Mesodermal cell (in vitro differentiated cells): ENCODE data around the gene ANKRD29.
"Not testable (repeated sequence)": the region's sequence is repeated elsewhere in the genome, so short reads cannot be mapped to it uniquely, and the experiment has no call there.

Experiments
- H3K27ac ChIP-seq: 2 replicates; pipeline ENCODE4 v1.7.0; 2013; ENCODE audit warnings: mild to moderate bottlenecking, low read depth, low read length, moderate library complexity; ENCODE audit not compliant: severe bottlenecking
- H3K36me3 ChIP-seq: 2 replicates; pipeline ENCODE4 v1.7.1; 2013; ENCODE audit warnings: mild to moderate bottlenecking, low read length, moderate library complexity; ENCODE audit not compliant: control insufficient read depth, insufficient read depth
- H3K4me1 ChIP-seq: one replicate; pipeline ENCODE4 v1.7.1; 2013; ENCODE audit warnings: mild to moderate bottlenecking, low read length; ENCODE audit not compliant: insufficient read depth, control insufficient read depth, poor library complexity, severe bottlenecking
- H3K4me3 ChIP-seq: 2 replicates; pipeline ENCODE4 v1.7.0; 2013; ENCODE audit warnings: low read length, control low read depth, mild to moderate bottlenecking; ENCODE audit not compliant: insufficient read depth, poor library complexity, severe bottlenecking; ENCODE audit errors: extremely low read depth
- H3K9me3 ChIP-seq: 2 replicates; pipeline ENCODE4 v1.7.1; 2013; ENCODE audit warnings: mild to moderate bottlenecking, low read length, moderate library complexity; ENCODE audit not compliant: control insufficient read depth
- WGBS, 2 experiments: methylation state at CpG; one replicate each; pipeline ENCODE4 v1.1.5; 2013; ENCODE audit warnings: missing lambda C conversion rate in 2 of 2; ENCODE audit not compliant: insufficient coverage in 2 of 2; 5-methylcytosine and 5-hydroxymethylcytosine counted together

ANKRD29 gene

DNA sequence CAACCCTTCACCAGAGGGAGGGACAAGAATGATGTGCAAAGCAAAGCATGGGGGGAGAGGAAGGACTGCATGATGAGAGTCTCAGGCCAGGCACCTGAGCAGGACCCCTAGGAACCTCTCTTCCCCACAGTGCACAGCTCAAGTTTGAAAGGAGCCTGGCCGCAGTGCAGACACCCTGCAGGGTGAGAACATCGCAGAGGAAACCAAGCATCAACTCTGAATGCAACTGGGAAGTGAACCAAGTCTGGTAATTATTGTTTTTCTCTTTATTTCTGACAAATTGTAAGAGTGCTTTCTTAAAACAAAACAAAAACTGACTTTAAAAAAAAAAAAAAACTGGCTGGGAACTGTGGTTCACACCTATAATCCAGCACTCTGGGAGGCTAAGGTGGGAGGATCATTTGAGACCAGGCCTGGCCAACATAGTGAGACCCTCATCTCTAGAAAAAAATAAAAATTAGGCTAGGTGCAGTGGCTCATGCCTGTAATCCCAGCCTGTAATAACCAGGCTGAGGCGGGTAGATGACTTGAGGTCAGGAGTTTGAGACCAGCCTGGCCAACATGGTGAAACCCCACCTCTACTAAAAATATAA, 91.7 kb downstream of the ANKRD29 start:
- peaks cover 77% of the 10 kb centered on the region for H3K36me3 ChIP-seq
- H3K9me3 ChIP-seq = no peaks in the 10 kb centered on the region
- H3K27ac ChIP-seq = no peak overlapping the region
- peaks cover 8% of the 10 kb centered on the region for H3K4me1 ChIP-seq
- no peak overlapping the region for H3K4me3 ChIP-seq
- WGBS, 2 experiments = no CpG with 5 or more reads among the region's 3 CpGs

DNA sequence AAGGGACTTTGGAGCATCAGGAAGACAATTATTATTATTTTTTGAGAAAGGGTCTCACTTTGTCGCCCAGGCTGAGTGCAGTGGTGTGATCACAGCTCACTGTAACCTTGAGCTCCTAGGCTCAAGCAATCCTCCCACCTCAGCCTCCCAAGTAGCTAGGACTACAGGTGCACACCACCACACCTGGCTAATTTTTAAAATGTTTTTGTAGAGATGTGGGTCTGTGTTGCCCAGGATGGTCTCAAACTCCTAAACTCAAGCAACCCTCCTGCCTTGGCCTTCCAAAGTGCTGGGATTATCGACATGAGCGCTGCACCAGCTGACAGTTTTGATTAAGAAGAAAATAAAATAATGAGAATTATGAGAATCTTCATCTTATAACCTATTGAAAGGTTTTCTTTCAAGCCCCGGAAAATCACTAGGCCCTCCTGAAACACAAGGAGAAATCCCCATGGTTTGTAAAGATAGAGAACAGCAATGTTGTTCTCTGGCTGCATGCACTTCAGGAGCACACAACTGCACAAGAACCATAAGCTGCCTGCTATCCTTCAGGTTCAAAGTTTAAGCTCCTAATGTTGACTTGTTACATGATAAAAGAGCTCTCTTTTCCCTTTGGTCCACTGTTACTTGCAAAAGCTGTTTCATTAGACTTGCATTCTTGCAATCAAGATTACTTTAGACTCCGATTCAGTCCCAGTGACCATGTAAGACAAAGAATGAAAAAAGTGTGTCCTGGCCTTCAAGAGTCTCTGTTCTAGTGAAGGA, 93.2 kb downstream of the ANKRD29 start:
- Histone ChIP-seq H3K4me1 (no peaks in the 10 kb centered on the region), H3K36me3 (peaks cover 84% of the 10 kb centered on the region), H3K9me3 (no peaks in the 10 kb centered on the region), H3K27ac (no peak overlapping the region), H3K4me3 (no peak overlapping the region)
- WGBS, 2 experiments = 83% methylated on average over 2 of the region's 5 CpGs; no CpG with 5 or more reads in 1 of the 2 experiments

DNA sequence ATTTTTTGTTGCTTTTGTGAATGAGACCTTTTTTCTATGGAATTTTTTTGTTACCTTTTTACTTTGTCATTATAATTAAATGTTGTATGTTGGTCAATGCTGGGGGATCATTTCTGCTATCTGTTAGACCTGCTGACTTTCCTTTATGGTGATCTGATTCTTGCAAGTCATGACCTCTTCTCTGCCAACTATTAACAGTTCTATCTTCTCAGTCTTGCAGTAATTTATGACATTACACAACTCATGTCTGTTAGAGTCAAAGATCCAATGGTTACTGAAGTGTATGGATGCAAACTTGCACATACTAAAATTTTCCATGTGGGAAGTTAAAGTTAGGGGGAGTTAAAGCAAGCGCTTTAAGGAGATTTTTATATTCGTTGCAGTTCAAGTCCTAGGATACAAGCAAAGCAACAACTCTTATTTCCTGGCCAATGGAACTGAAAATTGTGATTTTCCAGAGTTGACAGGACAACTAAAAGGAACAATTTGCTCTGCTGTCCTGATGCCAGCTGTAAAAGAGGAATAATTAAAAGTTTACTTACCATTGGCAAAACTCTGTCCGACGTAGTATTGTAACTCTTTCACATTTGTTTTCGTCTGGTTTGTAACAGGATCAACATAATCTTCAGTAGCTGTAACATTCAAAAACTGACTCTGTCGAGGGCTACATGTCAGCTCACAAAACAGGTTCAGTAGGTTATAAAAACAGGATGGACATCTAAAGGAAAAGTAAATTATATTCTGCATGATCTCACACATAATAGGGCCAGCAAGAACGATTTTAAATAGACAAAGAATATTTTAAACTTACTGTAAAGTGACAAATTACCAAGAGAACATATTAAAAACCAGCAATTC, 94.2 kb downstream of the ANKRD29 start:
- H3K9me3 ChIP-seq = no peaks in the 10 kb centered on the region
- WGBS, 2 experiments = 100% methylated on average over 5 of the region's 7 CpGs
- H3K27ac ChIP-seq = no peak overlapping the region

DNA sequence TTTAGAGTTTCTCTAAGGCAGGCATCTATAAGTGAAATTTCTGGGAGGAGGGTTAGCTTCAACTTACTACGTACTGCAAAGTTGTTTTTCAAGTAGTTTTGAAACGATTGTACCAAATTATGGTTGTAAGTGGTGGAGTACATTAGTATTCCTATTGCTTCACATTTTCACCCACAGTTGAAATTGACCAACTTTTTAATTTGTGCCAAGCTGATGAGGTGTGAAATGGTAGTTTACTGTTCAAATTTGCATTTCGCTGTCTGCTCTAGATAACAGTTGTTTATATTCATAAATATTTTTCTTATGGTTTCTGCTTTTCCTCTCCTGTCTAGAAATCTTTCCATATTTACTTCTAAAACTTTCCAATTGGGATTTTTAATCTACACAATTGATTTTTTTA, 95.0 kb downstream of the ANKRD29 start:
- WGBS, 2 experiments = no CpG with 5 or more reads among the region's 3 CpGs
- Histone ChIP-seq H3K36me3 (peaks cover 93% of the 10 kb centered on the region), H3K4me3 (no peak overlapping the region)

More for the DNA sequence above, 94.2 kb downstream of the ANKRD29 start:
- H3K4me1 ChIP-seq = no peaks in the 10 kb centered on the region
- no peak overlapping the region for H3K4me3 ChIP-seq
- H3K36me3 ChIP-seq = peaks cover 94% of the 10 kb centered on the region

DNA sequence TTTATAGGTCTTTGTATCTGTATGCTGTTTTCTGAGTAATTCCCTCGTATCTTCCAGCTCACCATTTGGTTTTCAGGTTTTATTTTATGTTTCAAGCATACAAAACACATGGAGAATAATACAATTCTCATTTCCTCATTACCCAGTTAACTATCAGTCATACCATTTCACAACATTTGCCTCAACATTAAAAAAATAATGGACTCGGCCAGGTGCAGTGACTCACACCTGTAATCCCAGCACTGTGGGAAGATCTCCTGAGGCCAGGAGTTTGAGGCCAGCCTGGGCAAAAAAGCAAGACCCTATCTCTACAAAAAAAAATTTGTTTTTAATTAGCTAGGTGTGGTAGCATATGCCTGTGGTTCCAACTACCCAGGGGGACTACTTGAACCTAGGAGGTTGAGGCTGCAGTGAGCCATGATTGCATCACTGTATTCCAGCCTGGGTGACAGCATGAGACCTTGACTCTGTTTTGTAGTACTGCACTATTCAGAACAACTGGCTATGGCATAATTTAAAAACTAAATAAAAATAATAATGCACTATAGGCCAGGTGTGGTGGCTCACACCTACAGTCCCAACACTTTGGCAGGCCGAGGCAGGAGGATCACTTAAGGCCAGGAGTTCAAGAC, 96.7 kb downstream of the ANKRD29 start:
- Histone ChIP-seq H3K36me3 (peaks cover 92% of the 10 kb centered on the region), H3K9me3 (no peaks in the 10 kb centered on the region), H3K4me1 (no peaks in the 10 kb centered on the region), H3K27ac (no peak overlapping the region), H3K4me3 (no peak overlapping the region)
- WGBS, 2 experiments = 100% methylated on average over 1 to 2 of the region's 3 CpGs

More for the DNA sequence above, 95.0 kb downstream of the ANKRD29 start:
- no peaks in the 10 kb centered on the region for H3K4me1 ChIP-seq
- no peak overlapping the region for H3K27ac ChIP-seq
- H3K9me3 ChIP-seq = no peaks in the 10 kb centered on the region

DNA sequence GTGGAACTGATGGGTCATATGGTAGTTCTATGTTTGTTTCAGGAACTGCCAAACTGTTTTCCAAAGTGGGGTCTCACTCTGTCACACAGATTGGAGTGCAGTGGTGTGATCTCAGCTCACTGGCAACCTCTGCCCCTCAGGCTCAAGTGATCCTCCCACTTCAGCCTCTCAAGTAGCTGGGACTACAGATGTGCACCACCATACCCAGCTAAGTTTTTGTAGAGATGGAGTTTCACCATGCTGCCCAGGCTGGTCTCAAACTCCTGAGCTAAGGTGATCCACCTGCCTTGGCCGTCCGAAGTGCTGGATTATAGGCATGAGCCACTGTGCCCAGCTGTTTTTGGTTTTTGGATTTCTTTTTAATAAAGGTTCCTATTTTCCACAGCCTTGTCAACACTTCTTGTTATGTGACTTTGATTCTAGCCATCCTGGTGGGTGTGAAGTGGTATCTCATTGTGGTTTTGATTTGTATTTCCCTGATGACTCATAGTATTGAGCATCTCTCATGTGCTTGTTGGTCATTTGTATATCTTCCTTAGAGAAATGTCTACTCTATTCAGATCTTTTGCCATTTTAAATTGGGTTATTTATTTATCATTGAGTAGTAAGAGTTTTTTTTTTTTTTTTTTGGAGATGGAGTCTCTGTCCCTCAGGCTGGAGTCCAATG, 99.2 kb downstream of the ANKRD29 start:
- no peak overlapping the region for H3K4me3 ChIP-seq
- 86% methylated on average over 2 of the region's 2 CpGs; no CpG with 5 or more reads in 1 of the 2 experiments for WGBS, 2 experiments
- no peaks in the 10 kb centered on the region for H3K9me3 ChIP-seq
- no peak overlapping the region for H3K27ac ChIP-seq
- H3K36me3 ChIP-seq = peaks cover 89% of the 10 kb centered on the region
- peaks cover under 1% of the 10 kb centered on the region for H3K4me1 ChIP-seq

DNA sequence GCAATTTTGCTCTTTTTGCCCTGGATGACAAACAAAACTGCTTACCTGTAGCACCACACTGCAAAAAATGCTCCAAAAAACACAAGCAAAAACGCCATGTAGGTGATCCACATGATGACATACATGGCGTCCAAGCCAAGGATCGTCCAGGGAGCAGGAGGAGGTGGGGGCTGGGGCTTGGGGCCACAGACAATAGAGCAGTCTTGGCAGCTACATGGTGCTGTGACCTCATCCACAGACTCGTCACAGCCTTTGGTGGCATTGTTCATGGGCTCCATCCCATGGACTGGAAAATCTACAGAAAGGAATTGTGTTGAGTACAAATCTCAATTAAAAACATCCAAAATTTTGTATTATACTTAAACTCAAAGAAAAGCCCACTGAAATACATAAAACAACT, 102.5 kb downstream of the ANKRD29 start:
- no peaks in the 10 kb centered on the region for H3K9me3 ChIP-seq
- H3K4me3 ChIP-seq = no peak overlapping the region
- H3K36me3 ChIP-seq = peaks cover 89% of the 10 kb centered on the region
- peaks cover 9% of the 10 kb centered on the region for H3K4me1 ChIP-seq
- no peak overlapping the region for H3K27ac ChIP-seq
- 86 to 100% methylated on average over 3 of the region's 4 CpGs for WGBS, 2 experiments

DNA sequence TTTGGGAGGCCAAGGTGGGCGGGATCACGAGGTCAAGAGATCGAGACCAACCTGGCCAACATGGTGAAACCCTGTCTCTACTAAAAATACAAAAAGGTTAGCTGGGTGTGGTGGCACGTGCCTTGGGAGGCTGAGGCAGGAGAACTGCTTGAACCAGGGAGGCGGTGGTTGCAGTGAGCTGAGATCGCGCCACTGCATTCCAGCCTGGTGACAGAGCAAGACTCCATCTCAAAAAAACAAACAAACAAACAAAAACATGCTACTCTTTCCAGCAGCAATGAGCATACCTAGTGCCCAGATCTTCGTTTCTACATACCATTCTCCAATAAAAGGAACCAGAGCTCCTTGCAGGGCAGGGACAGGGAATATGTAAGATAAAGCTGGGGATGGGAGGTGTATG, 105.2 kb downstream of the ANKRD29 start:
- H3K36me3 ChIP-seq = peaks cover 91% of the 10 kb centered on the region

DNA sequence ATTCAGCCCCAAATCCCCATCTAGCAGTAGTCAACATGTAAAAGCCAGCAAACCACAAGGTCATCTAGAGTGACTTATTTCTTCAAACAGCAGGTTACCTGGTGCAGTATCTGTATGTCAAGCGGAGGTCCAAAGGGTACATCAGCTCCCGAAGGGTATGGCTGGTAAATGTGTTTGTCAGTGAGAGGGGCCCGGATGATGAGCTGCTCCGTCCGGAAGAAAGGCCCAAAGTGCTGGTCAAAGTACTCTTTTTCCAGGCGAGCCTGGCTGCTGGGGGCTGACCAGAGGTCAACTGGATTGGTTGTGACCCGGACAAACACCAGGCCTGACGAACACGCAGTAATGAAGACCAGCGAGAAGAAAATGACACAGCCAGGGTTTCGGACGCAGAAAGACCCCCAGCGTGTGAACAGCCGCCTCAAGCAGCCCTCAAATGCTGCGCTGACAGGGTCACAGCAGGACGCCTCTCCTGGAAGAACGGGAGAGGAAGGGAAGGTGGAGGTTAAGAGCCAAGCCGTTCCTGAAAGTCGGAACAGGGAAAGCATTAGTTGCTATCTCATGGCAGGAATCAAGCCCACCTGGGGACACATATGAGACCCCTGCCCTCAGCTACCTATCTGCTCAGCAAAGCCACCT, 106.4 kb downstream of the ANKRD29 start:
- 93 to 96% methylated on average over 14 to 17 of the region's 19 CpGs for WGBS, 2 experiments
- Histone ChIP-seq H3K27ac (no peak overlapping the region), H3K9me3 (no peaks in the 10 kb centered on the region), H3K4me3 (no peak overlapping the region), H3K36me3 (peaks cover 93% of the 10 kb centered on the region), H3K4me1 (peaks cover 9% of the 10 kb centered on the region)

More for the DNA sequence above, 105.2 kb downstream of the ANKRD29 start:
- not testable (repeated sequence) for H3K4me1 ChIP-seq, H3K9me3 ChIP-seq, H3K4me3 ChIP-seq
- peak overlapping the region; percentile 64 for H3K27ac ChIP-seq
- 94 to 100% methylated on average over 3 to 7 of the region's 8 CpGs for whole genome bisulfite sequencing, 2 experiments
